GM12878 (cell line): ENCODE results near the gene GCH1. TPM values are rescaled to one million over a fixed set of nuclear protein-coding genes. Genes with fewer than 3 reads are reported as not detected.

Experiments
- ATAC-seq: fragments of 200-7000 bp; cut with Tn5 transposase; 3 replicates; pipeline ENCODE4 v1.9.1; 2020; ENCODE audit warnings: mild to moderate bottlenecking, moderate library complexity
- BruUV-seq: library from RNA; stranded (reverse); fragments of 400-500 nt; replicated peaks from 2 replicates; lab custom pipeline; 2021; lab: Mats Ljungman, UMichigan
- CTCF ChIA-PET: fragments of 300-600 bp; sonication (Branson Sonifier 250); formaldehyde crosslinking; extraction: SDS; loops from one replicate; lab custom pipeline; 2021; ENCODE audit warnings: inconsistent platforms; lab: Yijun Ruan, JAX
- POLR2A ChIA-PET: fragments of 350-600 bp; formaldehyde crosslinking; extraction: SDS; loops from one replicate; lab custom pipeline; 2021; ENCODE audit warnings: inconsistent platforms; lab: Charles Lee
- RAD21 ChIA-PET: fragments of 300-600 bp; sonication (Branson Sonifier 250); formaldehyde crosslinking; loops from one replicate; lab custom pipeline; 2023; ENCODE audit warnings: antibody characterized with exemption; ENCODE audit not compliant: unreplicated experiment; lab: Charles Lee
- SMC1A ChIA-PET: fragments of 300-600 bp; sonication (Branson Sonifier 250); formaldehyde crosslinking; loops from one replicate; lab custom pipeline; 2023; ENCODE audit not compliant: unreplicated experiment, uncharacterized antibody; lab: Charles Lee
- DNase-seq: peaks from one replicate; pipeline ENCODE4 v3.0.0-alpha.2; 2011; ENCODE audit warnings: low read depth, low spot score
- FAIRE-seq: peaks from 3 replicates; lab custom pipeline; 2011; peaks lifted over from hg19 to GRCh38; lab: Jason Lieb, UNC
- H2AFZ ChIP-seq: 2 replicates; pipeline ENCODE4 v1.6.0; 2011; ENCODE audit warnings: low read depth, low read length, control low read depth; ENCODE audit not compliant: control insufficient read depth
- H3K27ac ChIP-seq: 2 replicates; pipeline ENCODE4 v1.5.1; 2011; ENCODE audit warnings: control low read depth; ENCODE audit not compliant: control insufficient read depth, insufficient read depth
- H3K27me3 ChIP-seq, 2 experiments: replicated peaks in 1 of 2; 2 replicates each; pipeline versions ENCODE4 v1.6.0 to v1.6.1; 2011; ENCODE audit warnings: low read length in 1 of 2; ENCODE audit not compliant: control insufficient read depth in 2 of 2, insufficient read depth in 2 of 2
- H3K36me3 ChIP-seq, 2 experiments: 2 replicates each; pipeline ENCODE4 v1.5.1; 2011; ENCODE audit warnings: low read length in 1 of 2; ENCODE audit not compliant: control insufficient read depth in 2 of 2, insufficient read depth in 2 of 2
- H3K4me1 ChIP-seq: 2 replicates; pipeline ENCODE4 v1.6.1; 2011; ENCODE audit warnings: mild to moderate bottlenecking, low read length, moderate library complexity, mixed read lengths; ENCODE audit not compliant: control insufficient read depth, insufficient read depth
- H3K4me2 ChIP-seq: 2 replicates; pipeline ENCODE4 v1.6.0; 2011; ENCODE audit warnings: control low read depth; ENCODE audit not compliant: control insufficient read depth, insufficient read depth
- H3K4me3 ChIP-seq: fragments of 200-600 bp; sonication (generic); 2 replicates; pipeline ENCODE4 v1.5.1; 2016
- H3K79me2 ChIP-seq: 2 replicates; pipeline ENCODE4 v1.6.0; 2011; ENCODE audit warnings: low read length; ENCODE audit not compliant: control insufficient read depth, insufficient read depth
- H3K9ac ChIP-seq: 2 replicates; pipeline ENCODE4 v1.8.0; 2011; ENCODE audit warnings: low read length, control low read depth, mixed read lengths; ENCODE audit not compliant: control insufficient read depth, insufficient read depth
- H3K9me3 ChIP-seq: replicated peaks from 3 replicates; pipeline ENCODE4 v1.5.1; 2011; ENCODE audit warnings: mild to moderate bottlenecking, low read length; ENCODE audit not compliant: control insufficient read depth, insufficient read depth
- H4K20me1 ChIP-seq: 2 replicates; pipeline ENCODE4 v1.6.0; 2011; ENCODE audit not compliant: control insufficient read depth, insufficient read depth
- CBX3 ChIP-seq: fragments of 200-600 bp; sonication (generic); IDR thresholded peaks from 2 replicates; pipeline ENCODE4 v1.6.1; 2016; ENCODE audit warnings: low read depth, borderline replicate concordance
- EGR1 ChIP-seq, 2 experiments: IDR thresholded peaks; 1 replicate in 1 of 2; 2 replicates in 1 of 2; pipeline ENCODE4 v1.6.1; 2011 to 2012; ENCODE audit warnings: low read depth in 2 of 2, low read length in 2 of 2, borderline replicate concordance in 1 of 2, mild to moderate bottlenecking in 1 of 2, moderate library complexity in 1 of 2
- HCFC1 ChIP-seq: fragments of 150-350 bp; IDR thresholded peaks from 2 replicates; pipeline ENCODE4 v1.6.1; 2014; ENCODE audit warnings: low read length
- MEF2A ChIP-seq: IDR thresholded peaks from 2 replicates; pipeline ENCODE4 v1.6.1; 2011; ENCODE audit warnings: low read depth, mild to moderate bottlenecking, low read length, moderate library complexity; ENCODE audit not compliant: insufficient read depth
- NR2C1 ChIP-seq: fragments of 450-650 bp; IDR thresholded peaks from 2 replicates; pipeline ENCODE4 v1.6.1; 2017; ENCODE audit warnings: antibody characterized with exemption, mild to moderate bottlenecking, moderate library complexity
- POLR2AphosphoS5 ChIP-seq: IDR thresholded peaks from 2 replicates; pipeline ENCODE4 v1.6.1; 2011; ENCODE audit warnings: mild to moderate bottlenecking, low read length, inconsistent platforms
- PRDM15 ChIP-seq: fragments of 450-650 bp; formaldehyde crosslinking; IDR thresholded peaks from 2 replicates; pipeline ENCODE4 v1.4.0; 2020; ENCODE audit warnings: mild to moderate bottlenecking, moderate library complexity
- RAD21 ChIP-seq: IDR thresholded peaks from 2 replicates; pipeline ENCODE4 v1.6.1; 2011; ENCODE audit warnings: mild to moderate bottlenecking, low read depth, low read length, moderate library complexity; ENCODE audit not compliant: insufficient read depth
- SIX5 ChIP-seq: IDR thresholded peaks from 2 replicates; pipeline ENCODE4 v1.6.1; 2011; ENCODE audit warnings: mild to moderate bottlenecking, low read depth, low read length, moderate library complexity; ENCODE audit not compliant: severe bottlenecking
- SMAD1 ChIP-seq: fragments of 450-650 bp; IDR thresholded peaks from 2 replicates; pipeline ENCODE4 v1.6.1; 2018; ENCODE audit warnings: mild to moderate bottlenecking, low read depth; ENCODE audit not compliant: partially characterized antibody
- ZBTB4 ChIP-seq: fragments of 450-650 bp; formaldehyde crosslinking; IDR thresholded peaks from 2 replicates; pipeline ENCODE4 v1.4.0; 2022; ENCODE audit warnings: mild to moderate bottlenecking, moderate library complexity
- WGBS: methylation state at CpG from one replicate; pipeline ENCODE4 v1.1.6; 2016; ENCODE audit warnings: low lambda C conversion rate; ENCODE audit not compliant: insufficient replicate concordance, insufficient coverage; ENCODE audit errors: missing lambda C conversion rate; 5-methylcytosine and 5-hydroxymethylcytosine counted together
- in situ Hi-C: fragments of 300-500 bp; cut with MboI; formaldehyde crosslinking; loops from 9 replicates; pipeline ENCODE4 v1.14.3; 2018; ENCODE audit warnings: mixed read lengths
- intact Hi-C: fragments of 100-400 bp; cut with micrococcal nuclease; formaldehyde crosslinking; loops from one replicate; pipeline ENCODE4 v1.14.2; 2022; ENCODE audit not compliant: unreplicated experiment
- polyA plus RNA-seq, 11 experiments: library from polyadenylated mRNA; depleted of rRNA in 4 of 11; unstranded in 6 of 11; stranded (reverse) in 5 of 11; fragments of >200 nt; fragmentation: Nextera tagmentation in 4 of 11; fragmentation: Illumina TruSeq in 1 of 11; extraction: Ambion mirVana in 4 of 11; extraction: Trizol in 1 of 11; gene quantifications; 1 replicate in 1 of 11; 2 replicates in 10 of 11; pipeline versions ENCODE4 v1.2.1 to v1.2.3, GENCODE V29; 2011 to 2016; ENCODE audit warnings: inconsistent platforms in 2 of 11, missing spikeins in 2 of 11, low read depth in 1 of 11
- total RNA-seq, 4 experiments: library from RNA; depleted of rRNA in 3 of 4; stranded (reverse); fragments of >200 nt in 3 of 4; fragmentation: Illumina TruSeq in 1 of 4; extraction: Trizol in 1 of 4; gene quantifications; 2 replicates each; pipeline versions ENCODE4 v1.2.1 to v1.2.3, GENCODE V29; 2013 to 2021
- TF ChIP-seq, protein P1 (sequence below): IDR thresholded peaks from 2 replicates; pipeline ENCODE4 v1.6.1; 2011; ENCODE audit warnings: mild to moderate bottlenecking, low read depth, low read length, moderate library complexity; ENCODE audit not compliant: insufficient replicate concordance

The GCH1 gene
- total and polyA plus RNA-seq, 10 of the 15 experiments (the other 5 are each of a cell fraction or from before 2014, with no cell fraction given), result 25.1 to 37.0 (median 33.8) TPM

GRCh38 chr14:54931598-54932340 is 29.1 kb upstream of the GCH1 start:
- no TSS peak for BruUV-seq
- no peaks in the 10 kb centered on the region for H3K4me1 ChIP-seq
- H3K27ac ChIP-seq, result no peak overlapping the region
- no peaks in the 10 kb centered on the region for H4K20me1 ChIP-seq
- ChIA-PET POLR2A (no interaction called here), SMC1A (interaction anchor here (1.6 kb wide), 1 partner anchor 12 kb away, joined by 3 read pairs; no protein-coding TSS in a partner anchor), CTCF (no interaction called here), RAD21 (no interaction called here)
- no peaks in the 10 kb centered on the region for H3K79me2 ChIP-seq
- no peak for TF ChIP-seq POLR2AphosphoS5
- TF ChIP-seq ZBTB4 (CRISPR knock-in tag), result no peak
- TF ChIP-seq EGR1 (IDR thresholded peaks at IDR 0.05; ENCODE audit: borderline replicate concordance in 1 of 2, low read depth in 2 of 2, low read length in 2 of 2), result no peak
- no peak for TF ChIP-seq PRDM15 (CRISPR knock-in tag)
- TF ChIP-seq SMAD1, result no peak
- TF ChIP-seq CBX3, result no peak
- no peak for TF ChIP-seq RAD21
- TF ChIP-seq, protein P1, sequence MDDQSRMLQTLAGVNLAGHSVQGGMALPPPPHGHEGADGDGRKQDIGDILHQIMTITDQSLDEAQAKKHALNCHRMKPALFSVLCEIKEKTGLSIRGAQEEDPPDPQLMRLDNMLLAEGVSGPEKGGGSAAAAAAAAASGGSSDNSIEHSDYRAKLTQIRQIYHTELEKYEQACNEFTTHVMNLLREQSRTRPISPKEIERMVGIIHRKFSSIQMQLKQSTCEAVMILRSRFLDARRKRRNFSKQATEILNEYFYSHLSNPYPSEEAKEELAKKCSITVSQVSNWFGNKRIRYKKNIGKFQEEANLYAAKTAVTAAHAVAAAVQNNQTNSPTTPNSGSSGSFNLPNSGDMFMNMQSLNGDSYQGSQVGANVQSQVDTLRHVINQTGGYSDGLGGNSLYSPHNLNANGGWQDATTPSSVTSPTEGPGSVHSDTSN, result no peak
- no peak for TF ChIP-seq NR2C1
- TF ChIP-seq MEF2A, result no peak
- no peak for TF ChIP-seq HCFC1
- no peak for TF ChIP-seq SIX5
- no peak overlapping the region for H2AFZ ChIP-seq
- H3K9me3 ChIP-seq, result no peaks in the 10 kb centered on the region
- H3K9ac ChIP-seq, result no peak overlapping the region
- no peak overlapping the region for H3K4me2 ChIP-seq
- no peak for ATAC-seq
- H3K36me3 ChIP-seq, result no peaks in the 10 kb centered on the region
- 98% methylated on average over 3 of the region's 3 CpGs for WGBS
- DNase-seq, result no peak
- no peaks in the 10 kb centered on the region for H3K27me3 ChIP-seq
- no peak overlapping the region for H3K4me3 ChIP-seq
- no peak for FAIRE-seq
- in situ Hi-C loops, result no loop called here
- intact Hi-C loops, result no loop called here
